HepG2 (cell line): ENCODE results near the gene ZBTB22. TPM values are rescaled to one million over a fixed set of nuclear protein-coding genes. Genes with fewer than 3 reads are reported as not detected.

ENCODE experiments used
- BCLAF1 ChIP-seq: fragments of 450-650 bp; IDR thresholded peaks from 2 replicates; pipeline ENCODE4 v1.6.1; 2017; ENCODE audit warnings: mild to moderate bottlenecking
- CCAR2 ChIP-seq: fragments of 200-400 bp; formaldehyde crosslinking; optimal IDR thresholded peaks from 2 replicates; pipeline ENCODE3; 2018; ENCODE audit warnings: low read depth, mild to moderate bottlenecking, low read length, moderate library complexity
- E2F1 ChIP-seq: sonication (generic); formaldehyde crosslinking; IDR thresholded peaks from 2 replicates; pipeline ENCODE4 v1.5.0; 2020; ENCODE audit warnings: missing genetic modification reagents
- ELK4 ChIP-seq: sonication (generic); formaldehyde crosslinking; IDR thresholded peaks from 2 replicates; pipeline ENCODE4 v1.9.0; 2021; ENCODE audit warnings: missing genetic modification reagents, borderline replicate concordance
- ERF ChIP-seq: IDR thresholded peaks from 2 replicates; pipeline ENCODE4 v1.6.1; 2018; ENCODE audit warnings: missing biosample characterization, missing genetic modification reagents
- FOXP4 ChIP-seq: sonication (generic); formaldehyde crosslinking; IDR thresholded peaks from 2 replicates; pipeline ENCODE4 v1.4.0; 2020; ENCODE audit warnings: missing genetic modification reagents
- HHEX ChIP-seq: IDR thresholded peaks from 2 replicates; pipeline ENCODE4 v1.6.1; 2016; ENCODE audit warnings: control low read depth
- JDP2 ChIP-seq: sonication (generic); formaldehyde crosslinking; IDR thresholded peaks from 2 replicates; pipeline ENCODE4 v1.8.1; 2022; ENCODE audit warnings: missing genetic modification reagents, borderline replicate concordance
- KAT2B ChIP-seq: fragments of 150-350 bp; IDR thresholded peaks from 2 replicates; pipeline ENCODE4 v1.6.1; 2014; ENCODE audit warnings: low read depth, low read length, borderline replicate concordance
- NFE2L2 ChIP-seq: fragments of 150-350 bp; IDR thresholded peaks from 2 replicates; pipeline ENCODE4 v1.6.1; 2014; ENCODE audit warnings: low read length
- NFKBIZ ChIP-seq: IDR thresholded peaks from 2 replicates; pipeline ENCODE4 v1.6.1; 2018; ENCODE audit warnings: missing genetic modification reagents, missing compliant biosample characterization
- RARA ChIP-seq: IDR thresholded peaks from 2 replicates; pipeline ENCODE4 v1.6.1; 2016; ENCODE audit warnings: missing genetic modification reagents, missing compliant biosample characterization
- RNF219 ChIP-seq: sonication (generic); formaldehyde crosslinking; IDR thresholded peaks from 2 replicates; pipeline ENCODE4 v1.5.0; 2020; ENCODE audit warnings: mild to moderate bottlenecking, missing genetic modification reagents
- SOX5 ChIP-seq: IDR thresholded peaks from 2 replicates; pipeline ENCODE4 v1.6.1; 2016; ENCODE audit warnings: borderline replicate concordance
- TBX3 ChIP-seq: fragments of 450-650 bp; IDR thresholded peaks from 2 replicates; pipeline ENCODE4 v1.6.1; 2017; ENCODE audit warnings: antibody characterized with exemption, mild to moderate bottlenecking, inconsistent platforms, borderline replicate concordance
- ZMYM2 ChIP-seq: sonication (generic); formaldehyde crosslinking; IDR thresholded peaks from 2 replicates; pipeline ENCODE4 v1.8.0; 2022; ENCODE audit warnings: mild to moderate bottlenecking, missing genetic modification reagents
- ZNF124 ChIP-seq: sonication (generic); formaldehyde crosslinking; IDR thresholded peaks from 2 replicates; pipeline ENCODE4 v1.4.0; 2020; ENCODE audit warnings: missing genetic modification reagents
- ZNF24 ChIP-seq: fragments of 450-650 bp; IDR thresholded peaks from 2 replicates; pipeline ENCODE4 v1.6.1; 2017; ENCODE audit warnings: antibody characterized with exemption, mild to moderate bottlenecking
- ZNF333 ChIP-seq: sonication (generic); formaldehyde crosslinking; IDR thresholded peaks from 2 replicates; pipeline ENCODE4 v1.4.0; 2020; ENCODE audit warnings: mild to moderate bottlenecking, missing genetic modification reagents, borderline replicate concordance
- polyA plus RNA-seq, 8 experiments: library from polyadenylated mRNA; depleted of rRNA in 3 of 8; stranded (reverse) in 7 of 8; unstranded in 1 of 8; fragments of >200 nt; fragmentation: Illumina TruSeq in 4 of 8; extraction: Trizol in 4 of 8; gene quantifications; 2 replicates each; pipeline versions ENCODE4 v1.2.1 to v1.2.3, GENCODE V29; 2011 to 2016; ENCODE audit warnings: low read depth in 4 of 8, missing spikeins in 1 of 8, mixed read lengths in 1 of 8; ENCODE audit not compliant: insufficient read depth in 1 of 8
- total RNA-seq, 5 experiments: library from RNA; depleted of rRNA; stranded (reverse); fragments of >200 nt; fragmentation: Illumina TruSeq; extraction: Trizol; gene quantifications; 2 replicates each; pipeline ENCODE4 v1.2.3, GENCODE V29; 2016; ENCODE audit warnings: low read depth in 1 of 5
- TF ChIP-seq, protein P1 (sequence below): IDR thresholded peaks from 2 replicates; pipeline ENCODE4 v1.6.1; 2016; ENCODE audit warnings: missing genetic modification reagents, missing compliant biosample characterization

ZBTB22 gene
- total and polyA plus RNA-seq, 2 of the 13 experiments (the other 11 are each of a cell fraction or from before 2014, with no cell fraction given): 8.0 to 10.6 TPM

DNA sequence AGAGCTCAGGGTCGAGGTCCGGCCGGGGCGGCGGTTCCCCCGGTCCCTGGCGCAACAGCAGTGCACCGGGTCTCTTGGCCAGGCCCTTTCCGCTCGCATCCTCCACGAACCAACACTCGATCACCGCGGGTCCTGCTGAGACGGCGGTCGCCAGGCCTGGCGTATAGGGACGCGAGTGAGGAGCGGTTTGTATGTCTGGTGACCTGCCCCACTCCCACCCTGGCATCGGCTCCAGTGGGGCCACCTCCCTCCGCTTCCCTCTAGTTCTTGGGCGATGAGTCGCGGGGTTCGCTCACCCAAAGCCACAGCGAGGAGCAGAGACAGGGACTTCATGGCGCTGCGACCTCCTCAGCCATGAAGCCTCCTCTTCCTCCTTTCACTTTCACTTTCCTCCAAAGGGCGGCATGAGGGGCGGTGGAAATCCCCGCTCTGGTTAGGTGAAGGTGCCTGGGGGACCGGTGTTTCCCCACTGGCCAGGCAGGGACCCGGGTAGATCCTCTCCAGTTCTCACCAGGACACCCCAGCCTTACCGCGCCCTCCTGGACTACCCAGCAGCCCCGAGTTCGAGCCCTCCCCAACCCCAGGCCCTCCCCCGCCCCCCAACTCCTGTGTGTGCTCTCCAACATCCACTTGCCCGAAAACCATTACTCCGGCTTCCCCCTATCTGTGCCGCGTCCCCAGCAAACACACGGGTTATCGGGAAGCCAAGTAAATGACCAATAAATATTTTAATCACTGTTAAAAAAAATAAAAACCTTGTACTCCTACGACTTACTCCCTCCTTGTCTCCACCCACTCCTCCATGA is 3.6 kb downstream of the ZBTB22 start, which contains the start of gene TAPBP (continued):
- no peak for TF ChIP-seq E2F1 (CRISPR knock-in tag)
- no peak for TF ChIP-seq ELK4 (CRISPR knock-in tag)
- no peak for TF ChIP-seq BCLAF1
- TF ChIP-seq JDP2 (CRISPR knock-in tag): no peak
- no peak for TF ChIP-seq ZNF333
- TF ChIP-seq ERF: peak; percentile 14; the same call in 1 of the 2 replicates
- TF ChIP-seq TBX3: no peak
- TF ChIP-seq ZNF124 (CRISPR knock-in tag): no peak
- no peak for TF ChIP-seq CCAR2
- TF ChIP-seq SOX5 (CRISPR knock-in tag): no peak
- 0 out of 2 replicates have a peak, but pooled peaks have one; percentile 25 for TF ChIP-seq NFKBIZ
- no peak for TF ChIP-seq RNF219
- no peak for TF ChIP-seq NFE2L2
- no peak for TF ChIP-seq ZMYM2 (CRISPR knock-in tag)
- no peak for TF ChIP-seq FOXP4 (CRISPR knock-in tag)
- TF ChIP-seq, protein P1, sequence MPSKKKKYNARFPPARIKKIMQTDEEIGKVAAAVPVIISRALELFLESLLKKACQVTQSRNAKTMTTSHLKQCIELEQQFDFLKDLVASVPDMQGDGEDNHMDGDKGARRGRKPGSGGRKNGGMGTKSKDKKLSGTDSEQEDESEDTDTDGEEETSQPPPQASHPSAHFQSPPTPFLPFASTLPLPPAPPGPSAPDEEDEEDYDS: peak; percentile 35; the same call in 1 of the 2 replicates
- TF ChIP-seq HHEX: peak; percentile 36; the same call in 1 of the 2 replicates
- no peak for TF ChIP-seq ZNF24
- 0 out of 2 replicates have a peak, but pooled peaks have one; percentile 2 for TF ChIP-seq RARA (CRISPR knock-in tag)
- TF ChIP-seq KAT2B: no peak
